ENCODE results near the gene ATP2C2. TPM values are rescaled to one million over a fixed set of nuclear protein-coding genes. Genes with fewer than 3 reads are reported as not detected.
"Not testable (repeated sequence)": the region's sequence is repeated elsewhere in the genome, so short reads cannot be mapped to it uniquely, and the experiment has no call there.

Gene ATP2C2
- total and polyA plus RNA-seq, 9 of the 15 experiments (the other 6 are each of a cell fraction or from before 2014, with no cell fraction given), result 0.75 TPM; not detected in 8

DNA sequence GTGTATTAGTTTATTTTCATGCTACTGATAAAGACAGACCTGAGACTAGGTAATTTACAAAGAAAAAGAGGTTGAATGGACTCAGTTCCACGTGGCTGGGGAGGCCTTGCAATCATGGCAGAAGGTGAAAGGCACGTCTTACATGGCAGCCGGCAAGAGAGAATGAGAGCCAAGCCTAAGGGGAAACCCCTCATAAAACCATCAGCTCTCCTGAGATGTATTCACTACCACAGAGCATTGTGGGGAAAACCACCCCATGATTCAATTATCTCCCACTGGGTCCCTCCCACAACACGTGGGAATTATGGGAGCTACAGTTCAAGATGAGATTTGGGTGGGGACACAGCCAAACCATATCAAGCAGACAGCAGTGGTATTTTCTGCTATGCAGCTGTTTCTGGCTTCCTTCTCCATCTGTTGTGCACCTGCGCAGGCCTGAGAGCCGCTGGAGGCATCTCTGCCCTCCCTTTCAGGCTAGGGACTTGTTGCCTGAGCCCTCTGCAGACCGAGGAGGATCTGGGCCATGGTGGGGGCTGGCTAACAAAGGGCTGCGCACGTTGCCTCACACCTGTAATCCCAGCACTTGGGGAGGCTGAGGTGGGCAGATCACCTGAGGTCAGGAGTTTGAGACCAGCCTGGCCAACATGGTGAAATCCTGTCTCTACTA is 82.8 kb downstream of the ATP2C2 start:
- peaks cover 58 to 81% of the 10 kb centered on the region in 2 experiments for H3K27me3 ChIP-seq (ENCODE audit: control insufficient read depth in 2 of 2, insufficient read depth in 2 of 2, low read length in 2 of 2)
- TF ChIP-seq ZFP36 (IDR thresholded peaks at IDR 0.05; ENCODE audit: low read depth, low read length, partially characterized antibody) (peak; percentile 45), NRF1 (conservative IDR thresholded peaks at IDR 0.05 in 1 of 2, IDR thresholded peaks at IDR 0.05 in 1 of 2) (peak in 1 of 2 experiments; percentile 40; a peak in 1 of 4 replicates)
- H3K4me3 ChIP-seq; BruUV-seq (replicated peaks); H3K4me1 ChIP-seq (replicated peaks in 1 of 2; ENCODE audit: control insufficient read depth in 2 of 2, insufficient read depth in 2 of 2, low read length in 2 of 2); CTCF ChIA-PET (ENCODE audit: low intra/inter-chr PET ratio); H3K9me1 ChIP-seq (ENCODE audit: control insufficient read depth, insufficient read depth, low read length); H3K4me2 ChIP-seq (ENCODE audit: insufficient read depth, low read length); H2AFZ ChIP-seq (ENCODE audit: low read depth, low read length); H4K20me1 ChIP-seq (replicated peaks; ENCODE audit: control insufficient read depth, insufficient read depth, low read length); H3K36me3 ChIP-seq (ENCODE audit: control insufficient read depth, insufficient read depth, low read length); H3K9ac ChIP-seq (ENCODE audit: insufficient read depth in 1 of 2, low read depth in 2 of 2, low read length in 2 of 2); DNase-seq (ENCODE audit: extremely low read depth in 1 of 4, low spot score in 3 of 4); H3K79me2 ChIP-seq (ENCODE audit: control insufficient read depth, insufficient read depth, low read length); intact Hi-C loops (cut with micrococcal nuclease); H3K27ac ChIP-seq (ENCODE audit: extremely low read depth, low read depth, low read length); FAIRE-seq; in situ Hi-C loops (cut with MboI); ATAC-seq; H3K9me3 ChIP-seq (replicated peaks; ENCODE audit: control insufficient read depth, insufficient read depth, low read depth, low read length): not testable (repeated sequence)
- POLR2A ChIA-PET, result interaction anchor here (0.8 to 1.2 kb wide), 2 partner anchors 30 to 271 kb away, joined by 3 read pairs; no protein-coding TSS in a partner anchor
- 8% methylated on average over 9 of the region's 9 CpGs for WGBS (ENCODE audit: insufficient coverage, low coverage, missing lambda C conversion rate)

DNA sequence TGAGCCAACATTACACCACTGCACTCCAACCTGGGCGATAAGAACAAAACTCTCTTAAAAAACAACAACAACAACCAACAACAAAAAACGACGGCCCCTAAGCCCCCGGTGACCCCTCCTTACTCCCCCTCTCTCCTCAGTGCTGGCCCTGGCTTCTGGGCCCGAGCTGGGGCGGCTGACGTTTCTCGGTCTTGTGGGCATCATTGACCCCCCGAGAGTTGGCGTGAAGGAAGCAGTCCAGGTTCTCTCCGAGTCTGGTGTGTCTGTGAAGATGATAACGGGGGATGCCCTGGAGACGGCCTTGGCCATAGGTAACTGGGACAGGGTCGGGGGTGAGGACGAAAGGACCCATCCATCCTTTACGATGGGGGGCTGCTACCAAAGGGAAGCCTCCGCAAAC is 83.4 kb downstream of the ATP2C2 start:
- Histone ChIP-seq H3K79me2 (ENCODE audit: control insufficient read depth, insufficient read depth, low read length) (no peaks in the 10 kb centered on the region), H3K36me3 (ENCODE audit: control insufficient read depth, insufficient read depth, low read length) (no peaks in the 10 kb centered on the region), H4K20me1 (replicated peaks; ENCODE audit: control insufficient read depth, insufficient read depth, low read length) (no peaks in the 10 kb centered on the region; the same call in 1 of the 2 replicates), H3K9me1 (ENCODE audit: control insufficient read depth, insufficient read depth, low read length) (no peaks in the 10 kb centered on the region), H3K27me3 (ENCODE audit: control insufficient read depth in 2 of 2, insufficient read depth in 2 of 2, low read length in 2 of 2) (peaks cover 53 to 77% of the 10 kb centered on the region in 2 experiments), H3K27ac (ENCODE audit: extremely low read depth, low read depth, low read length) (no peak overlapping the region), H3K4me3 (no peak overlapping the region), H2AFZ (ENCODE audit: low read depth, low read length) (no peak overlapping the region), H3K9ac (ENCODE audit: insufficient read depth in 1 of 2, low read depth in 2 of 2, low read length in 2 of 2) (no peak overlapping the region), H3K9me3 (replicated peaks; ENCODE audit: control insufficient read depth, insufficient read depth, low read depth, low read length) (no peaks in the 10 kb centered on the region), H3K4me1 (replicated peaks in 1 of 2; ENCODE audit: control insufficient read depth in 2 of 2, insufficient read depth in 2 of 2, low read length in 2 of 2) (peaks cover 0 to 7% of the 10 kb centered on the region in 2 experiments; a peak in 2 of 5 replicates), H3K4me2 (ENCODE audit: insufficient read depth, low read length) (no peak overlapping the region)
- in situ Hi-C loops (cut with MboI) (no loop called here), intact Hi-C loops (cut with micrococcal nuclease) (no loop called here)
- DNase-seq (ENCODE audit: extremely low read depth in 1 of 4, low spot score in 3 of 4) (no peak), ATAC-seq (no peak), FAIRE-seq (no peak)
- WGBS (ENCODE audit: insufficient coverage, low coverage, missing lambda C conversion rate), result 2% methylated on average over 17 of the region's 17 CpGs
- ChIA-PET CTCF (ENCODE audit: low intra/inter-chr PET ratio) (no interaction called here), POLR2A (no interaction called here)
- no TSS peak for BruUV-seq (replicated peaks)
- TF ChIP-seq NFRKB (IDR thresholded peaks at IDR 0.05; ENCODE audit: low read depth), result no peak
- TF ChIP-seq MYNN (IDR thresholded peaks at IDR 0.05), result no peak
- no peak for TF ChIP-seq MYNN (CRISPR knock-in tag; IDR thresholded peaks at IDR 0.05)
- TF ChIP-seq, protein P1, sequence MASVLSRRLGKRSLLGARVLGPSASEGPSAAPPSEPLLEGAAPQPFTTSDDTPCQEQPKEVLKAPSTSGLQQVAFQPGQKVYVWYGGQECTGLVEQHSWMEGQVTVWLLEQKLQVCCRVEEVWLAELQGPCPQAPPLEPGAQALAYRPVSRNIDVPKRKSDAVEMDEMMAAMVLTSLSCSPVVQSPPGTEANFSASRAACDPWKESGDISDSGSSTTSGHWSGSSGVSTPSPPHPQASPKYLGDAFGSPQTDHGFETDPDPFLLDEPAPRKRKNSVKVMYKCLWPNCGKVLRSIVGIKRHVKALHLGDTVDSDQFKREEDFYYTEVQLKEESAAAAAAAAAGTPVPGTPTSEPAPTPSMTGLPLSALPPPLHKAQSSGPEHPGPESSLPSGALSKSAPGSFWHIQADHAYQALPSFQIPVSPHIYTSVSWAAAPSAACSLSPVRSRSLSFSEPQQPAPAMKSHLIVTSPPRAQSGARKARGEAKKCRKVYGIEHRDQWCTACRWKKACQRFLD (CRISPR knock-in tag; IDR thresholded peaks at IDR 0.05), result no peak
- TF ChIP-seq, protein P2, sequence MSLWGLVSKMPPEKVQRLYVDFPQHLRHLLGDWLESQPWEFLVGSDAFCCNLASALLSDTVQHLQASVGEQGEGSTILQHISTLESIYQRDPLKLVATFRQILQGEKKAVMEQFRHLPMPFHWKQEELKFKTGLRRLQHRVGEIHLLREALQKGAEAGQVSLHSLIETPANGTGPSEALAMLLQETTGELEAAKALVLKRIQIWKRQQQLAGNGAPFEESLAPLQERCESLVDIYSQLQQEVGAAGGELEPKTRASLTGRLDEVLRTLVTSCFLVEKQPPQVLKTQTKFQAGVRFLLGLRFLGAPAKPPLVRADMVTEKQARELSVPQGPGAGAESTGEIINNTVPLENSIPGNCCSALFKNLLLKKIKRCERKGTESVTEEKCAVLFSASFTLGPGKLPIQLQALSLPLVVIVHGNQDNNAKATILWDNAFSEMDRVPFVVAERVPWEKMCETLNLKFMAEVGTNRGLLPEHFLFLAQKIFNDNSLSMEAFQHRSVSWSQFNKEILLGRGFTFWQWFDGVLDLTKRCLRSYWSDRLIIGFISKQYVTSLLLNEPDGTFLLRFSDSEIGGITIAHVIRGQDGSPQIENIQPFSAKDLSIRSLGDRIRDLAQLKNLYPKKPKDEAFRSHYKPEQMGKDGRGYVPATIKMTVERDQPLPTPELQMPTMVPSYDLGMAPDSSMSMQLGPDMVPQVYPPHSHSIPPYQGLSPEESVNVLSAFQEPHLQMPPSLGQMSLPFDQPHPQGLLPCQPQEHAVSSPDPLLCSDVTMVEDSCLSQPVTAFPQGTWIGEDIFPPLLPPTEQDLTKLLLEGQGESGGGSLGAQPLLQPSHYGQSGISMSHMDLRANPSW (CRISPR knock-in tag; IDR thresholded peaks at IDR 0.05), result no peak
- TF ChIP-seq ZNF121 (CRISPR knock-in tag; conservative IDR thresholded peaks at IDR 0.05), result no peak
- TF ChIP-seq, protein P3, sequence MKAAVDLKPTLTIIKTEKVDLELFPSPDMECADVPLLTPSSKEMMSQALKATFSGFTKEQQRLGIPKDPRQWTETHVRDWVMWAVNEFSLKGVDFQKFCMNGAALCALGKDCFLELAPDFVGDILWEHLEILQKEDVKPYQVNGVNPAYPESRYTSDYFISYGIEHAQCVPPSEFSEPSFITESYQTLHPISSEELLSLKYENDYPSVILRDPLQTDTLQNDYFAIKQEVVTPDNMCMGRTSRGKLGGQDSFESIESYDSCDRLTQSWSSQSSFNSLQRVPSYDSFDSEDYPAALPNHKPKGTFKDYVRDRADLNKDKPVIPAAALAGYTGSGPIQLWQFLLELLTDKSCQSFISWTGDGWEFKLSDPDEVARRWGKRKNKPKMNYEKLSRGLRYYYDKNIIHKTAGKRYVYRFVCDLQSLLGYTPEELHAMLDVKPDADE (conservative IDR thresholded peaks at IDR 0.05; ENCODE audit: control insufficient read depth, low read depth, low read length), result no peak

Measured in K562 (cell line).